SK-N-MC (cell line): ENCODE data around the gene DIAPH2.

Experiments used
- EZH2 ChIP-seq: fragments of 200-600 bp; sonication (generic); IDR thresholded peaks from one replicate; pipeline ENCODE4 v1.6.1; 2017; ENCODE audit warnings: antibody characterized with exemption
- POLR2AphosphoS5 ChIP-seq: IDR thresholded peaks from 2 replicates; pipeline ENCODE4 v1.6.1; 2012; ENCODE audit warnings: mild to moderate bottlenecking, low read depth, low read length, borderline replicate concordance

GRCh38 chrX:96791559-96791958 is 106.9 kb downstream of the DIAPH2 start:
- no peak for TF ChIP-seq POLR2AphosphoS5
- no peak for TF ChIP-seq EZH2
